ENCODE data around the gene PON1.

PON1 gene

GRCh38 chr7:95317546-95317945 is 6.8 kb downstream of the PON1 start:
- no peak for DNase-seq (ENCODE audit: low read depth in 2 of 2)

GRCh38 chr7:95316588-95316987 is 7.7 kb downstream of the PON1 start:
- no peak for DNase-seq (ENCODE audit: low read depth in 2 of 2)

- no peak for DNase-seq (ENCODE audit: low read depth in 2 of 2)
Measured at GRCh38 chr7:95312561-95312960, 11.8 kb downstream of the PON1 start.

- no peak for DNase-seq (ENCODE audit: low read depth in 2 of 2)
Measured at GRCh38 chr7:95311389-95311788, 12.9 kb downstream of the PON1 start.

- DNase-seq (ENCODE audit: low read depth in 2 of 2) = no peak
Measured at GRCh38 chr7:95309951-95310350, 14.4 kb downstream of the PON1 start.

GRCh38 chr7:95304990-95305389 is 19.3 kb downstream of the PON1 start:
- DNase-seq (ENCODE audit: low read depth in 2 of 2) = no peak

GRCh38 chr7:95303013-95303905 is 21.1 kb downstream of the PON1 start:
- no peak for DNase-seq (ENCODE audit: low read depth in 2 of 2)

- no peak for DNase-seq (ENCODE audit: low read depth in 2 of 2)
Measured at GRCh38 chr7:95298091-95298490, 26.2 kb downstream of the PON1 start.

GRCh38 chr7:95297041-95297440 is 27.3 kb downstream of the PON1 start:
- DNase-seq (ENCODE audit: low read depth in 2 of 2) = no peak

- no peak for DNase-seq (ENCODE audit: low read depth in 2 of 2)
Measured at GRCh38 chr7:95296456-95296855, 27.9 kb downstream of the PON1 start.

- DNase-seq (ENCODE audit: low read depth in 2 of 2) = no peak
Measured at GRCh38 chr7:95295397-95295796, 28.9 kb downstream of the PON1 start.

- DNase-seq (ENCODE audit: low read depth in 2 of 2) = no peak
Measured at GRCh38 chr7:95290166-95290830, 34.0 kb downstream of the PON1 start.

- no peak for DNase-seq (ENCODE audit: low read depth in 2 of 2)
Measured at GRCh38 chr7:95286096-95286495, 38.2 kb downstream of the PON1 start.

GRCh38 chr7:95279417-95279816 is 44.9 kb downstream of the PON1 start:
- DNase-seq (ENCODE audit: low read depth in 2 of 2) = no peak

- no peak for DNase-seq (ENCODE audit: low read depth in 2 of 2)
Measured at GRCh38 chr7:95276114-95276513, 48.2 kb downstream of the PON1 start.

GRCh38 chr7:95269640-95270039 is 54.7 kb downstream of the PON1 start:
- DNase-seq (ENCODE audit: low read depth in 2 of 2) = no peak

GRCh38 chr7:95267754-95268153 is 56.6 kb downstream of the PON1 start:
- DNase-seq (ENCODE audit: low read depth in 2 of 2) = no peak

GRCh38 chr7:95265634-95266033 is 58.7 kb downstream of the PON1 start:
- DNase-seq (ENCODE audit: low read depth in 2 of 2) = no peak

- no peak for DNase-seq (ENCODE audit: low read depth in 2 of 2)
Measured at GRCh38 chr7:95264363-95264891, 59.9 kb downstream of the PON1 start.

- DNase-seq (ENCODE audit: low read depth in 2 of 2) = no peak
Measured at GRCh38 chr7:95263785-95264362, 60.5 kb downstream of the PON1 start.

GRCh38 chr7:95262875-95263274 is 61.5 kb downstream of the PON1 start:
- no peak for DNase-seq (ENCODE audit: low read depth in 2 of 2)

- DNase-seq (ENCODE audit: low read depth in 2 of 2) = no peak
Measured at GRCh38 chr7:95261895-95262415, 62.4 kb downstream of the PON1 start.
